HCT116 (cell line): ENCODE results near the gene WWP2. TPM values are rescaled to one million over a fixed set of nuclear protein-coding genes. Genes with fewer than 3 reads are reported as not detected.

Experiments used
- ATAC-seq: fragments of 200-7000 bp; cut with Tn5 transposase; 2 replicates; pipeline ENCODE4 v1.9.1; 2020; ENCODE audit warnings: mild to moderate bottlenecking, moderate library complexity
- BruUV-seq: library from RNA; stranded (reverse); fragments of 400-500 nt; replicated peaks from 2 replicates; lab custom pipeline; 2021; lab: Mats Ljungman, UMichigan
- CTCF ChIA-PET: fragments of 300-600 bp; sonication (Branson Sonifier 250); formaldehyde crosslinking; loops from one replicate; lab custom pipeline; 2021; ENCODE audit warnings: antibody characterized with exemption; lab: Charles Lee
- POLR2A ChIA-PET: fragments of 300-600, 350-600 bp; sonication (Branson Sonifier 250); formaldehyde crosslinking; loops from one replicate; lab custom pipeline; 2021; ENCODE audit warnings: antibody characterized with exemption; lab: Charles Lee
- RAD21 ChIA-PET, 2 experiments: fragments of 300-600 bp; sonication (Branson Sonifier 250); formaldehyde crosslinking; loops; one replicate each; lab custom pipeline; 2023; ENCODE audit warnings: low total read pairs in 2 of 2; ENCODE audit not compliant: uncharacterized antibody in 2 of 2, unreplicated experiment in 2 of 2, low non-redundant PET in 1 of 2; lab: Charles Lee
- DNase-seq: peaks from one replicate; pipeline ENCODE4 v3.0.0-alpha.2; 2010; ENCODE audit warnings: low read depth, low spot score
- H2AFZ ChIP-seq: fragments of 200-600 bp; shearing (Covaris generic), sonication (generic); 2 replicates; pipeline ENCODE4 v1.6.1; 2017; ENCODE audit warnings: low read depth, mixed run types, mixed read lengths, antibody characterized with exemption, low read length; ENCODE audit not compliant: poor library complexity, severe bottlenecking
- H3K27ac ChIP-seq: 2 replicates; pipeline ENCODE4 v1.5.1; 2012; ENCODE audit warnings: low read depth, low read length
- H3K27me3 ChIP-seq: fragments of 200-600 bp; sonication (generic); 2 replicates; pipeline ENCODE4 v1.6.1; 2016; ENCODE audit warnings: mixed run types, low read length, mixed read lengths; ENCODE audit not compliant: insufficient read depth
- H3K36me3 ChIP-seq, 2 experiments: fragments of 200-500 bp in 1 of 2; fragments of 200-600 bp in 1 of 2; sonication (Bioruptor generic) in 1 of 2; sonication (generic) in 1 of 2; 2 replicates each; pipeline versions ENCODE4 v1.5.1 to v1.6.1; 2014 to 2016; ENCODE audit warnings: low read length in 2 of 2, inconsistent platforms in 1 of 2, mixed read lengths in 1 of 2, mixed run types in 1 of 2; ENCODE audit not compliant: insufficient read depth in 2 of 2, control insufficient read depth in 1 of 2
- H3K4me1 ChIP-seq, 2 experiments: fragments of 200-600 bp in 1 of 2; sonication (generic) in 1 of 2; 2 replicates each; pipeline versions ENCODE4 v1.5.1 to v1.6.1; 2012 to 2017; ENCODE audit warnings: low read length in 2 of 2, inconsistent platforms in 1 of 2, mild to moderate bottlenecking in 1 of 2, mixed read lengths in 1 of 2, mixed run types in 1 of 2, moderate library complexity in 1 of 2; ENCODE audit not compliant: insufficient read depth in 2 of 2, control insufficient read depth in 1 of 2
- H3K4me2 ChIP-seq: fragments of 200-600 bp; sonication (generic); 2 replicates; pipeline ENCODE4 v1.6.1; 2017; ENCODE audit warnings: mixed run types, low read length, mixed read lengths
- H3K4me3 ChIP-seq, 2 experiments: fragments of 200-600 bp in 1 of 2; sonication (generic) in 1 of 2; replicated peaks in 1 of 2; 2 replicates each; pipeline ENCODE4 v1.5.1; 2011 to 2016; ENCODE audit warnings: low read length in 2 of 2, control low read depth in 1 of 2, low read depth in 1 of 2, mild to moderate bottlenecking in 1 of 2, mixed read lengths in 1 of 2, mixed run types in 1 of 2
- H3K79me2 ChIP-seq: fragments of 200-600 bp; sonication (generic); 2 replicates; pipeline ENCODE4 v1.6.1; 2017; ENCODE audit warnings: mild to moderate bottlenecking, mixed run types, low read length, moderate library complexity, mixed read lengths; ENCODE audit not compliant: insufficient read depth
- H3K9ac ChIP-seq: fragments of 200-600 bp; sonication (generic); 2 replicates; pipeline ENCODE4 v1.6.1; 2016; ENCODE audit warnings: low read length, mixed read lengths
- H3K9me2 ChIP-seq: fragments of 200-600 bp; sonication (generic), shearing (Covaris generic); 2 replicates; pipeline ENCODE4 v1.6.1; 2017; ENCODE audit warnings: mixed run types, mild to moderate bottlenecking, moderate library complexity; ENCODE audit not compliant: insufficient read depth
- H3K9me3 ChIP-seq, 2 experiments: fragments of 200-500 bp in 1 of 2; fragments of 200-600 bp in 1 of 2; sonication (Bioruptor generic) in 1 of 2; sonication (generic) in 1 of 2; 2 replicates each; pipeline ENCODE4 v1.6.1; 2014 to 2017; ENCODE audit warnings: low read length in 2 of 2, mixed read lengths in 2 of 2, inconsistent platforms in 1 of 2, low read depth in 1 of 2, mild to moderate bottlenecking in 1 of 2, mixed run types in 1 of 2, moderate library complexity in 1 of 2; ENCODE audit not compliant: control insufficient read depth in 1 of 2, insufficient read depth in 1 of 2
- H4K20me1 ChIP-seq: fragments of 200-600 bp; sonication (generic), shearing (Covaris generic); 2 replicates; pipeline ENCODE4 v1.6.1; 2017; ENCODE audit warnings: mixed run types, mild to moderate bottlenecking, moderate library complexity; ENCODE audit not compliant: insufficient read depth
- EZH2phosphoT487 ChIP-seq: fragments of 200-600 bp; IDR thresholded peaks from 2 replicates; pipeline ENCODE4 v1.6.1; 2018; ENCODE audit warnings: antibody characterized with exemption, borderline replicate concordance
- FOSL1 ChIP-seq: IDR thresholded peaks from 2 replicates; pipeline ENCODE4 v1.6.1; 2012; ENCODE audit warnings: low read depth
- YY1 ChIP-seq: IDR thresholded peaks from 2 replicates; pipeline ENCODE4 v1.6.1; 2011; ENCODE audit warnings: low read length, low read depth, moderate library complexity, mild to moderate bottlenecking; ENCODE audit not compliant: insufficient replicate concordance; ENCODE audit errors: extremely low read depth
- ZBTB33 ChIP-seq: IDR thresholded peaks from 2 replicates; pipeline ENCODE4 v1.6.1; 2011; ENCODE audit warnings: mild to moderate bottlenecking, low read length, moderate library complexity; ENCODE audit not compliant: insufficient replicate concordance; ENCODE audit errors: extremely low read depth
- intact Hi-C: fragments of 100-400 bp; cut with micrococcal nuclease; formaldehyde crosslinking; loops from 2 replicates; pipeline ENCODE4 v1.10.0; 2022
- total RNA-seq: library from RNA; stranded (reverse); gene quantifications from one replicate; pipeline ENCODE4 v1.2.1, GENCODE V29; 2021; ENCODE audit not compliant: unreplicated experiment

WWP2 gene
- total RNA-seq, 1 experiment from 2014 or later = 44.2 TPM

DNA sequence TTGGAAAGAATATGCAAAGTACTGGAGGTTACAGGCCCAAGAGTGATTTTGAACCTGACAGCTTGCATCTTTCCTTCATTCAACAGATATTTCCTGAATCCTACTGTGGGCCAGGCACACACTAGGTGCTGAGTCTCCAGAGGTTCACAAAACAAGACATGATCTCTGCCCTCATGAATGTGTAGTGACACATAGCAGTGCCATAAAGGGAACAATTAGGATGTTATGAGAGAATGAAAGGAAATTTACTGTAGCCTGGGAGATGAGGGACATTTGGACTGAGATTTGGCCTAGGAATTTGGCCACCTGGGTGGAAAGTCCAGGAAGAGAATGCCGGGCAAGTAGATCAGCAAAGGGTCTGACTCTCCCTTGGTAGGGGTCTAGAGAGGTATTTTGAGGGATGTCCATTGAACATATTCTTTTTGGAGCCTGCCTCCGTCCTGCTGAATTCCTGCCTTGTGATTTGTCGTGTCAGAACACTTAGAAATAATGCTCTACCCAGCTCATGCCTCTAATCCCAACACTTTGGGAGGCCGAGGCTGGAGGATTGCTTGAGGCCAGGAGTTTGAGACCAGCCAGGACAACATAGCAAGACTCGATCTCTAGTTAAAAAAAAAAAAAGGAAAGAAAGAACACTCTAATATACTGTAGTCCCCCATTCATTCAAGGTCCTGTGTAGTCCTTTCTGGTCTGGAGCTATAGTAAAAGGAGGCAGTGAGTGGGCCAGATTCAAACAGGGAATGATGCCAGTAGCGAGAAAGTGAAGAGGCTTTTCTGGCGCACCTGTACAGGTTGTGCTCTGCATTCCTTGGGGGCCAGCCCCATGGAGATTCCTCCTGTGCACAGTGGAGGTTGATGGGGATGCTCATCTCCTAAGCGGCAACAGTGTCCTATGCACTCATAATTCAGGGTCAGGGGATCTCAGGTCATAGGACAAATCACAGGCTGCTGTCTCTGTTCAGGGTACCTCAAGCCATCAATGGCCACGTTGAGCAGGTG is 98.4 kb downstream of the WWP2 start:
- Histone ChIP-seq H3K27me3 (no peaks in the 10 kb centered on the region), H3K27ac (no peak overlapping the region), H4K20me1 (no peaks in the 10 kb centered on the region), H3K4me3 (no peak overlapping the region), H3K9ac (no peak overlapping the region), H3K4me2 (no peak overlapping the region), H2AFZ (no peak overlapping the region), H3K79me2 (no peaks in the 10 kb centered on the region), H3K9me2 (no peaks in the 10 kb centered on the region), H3K9me3 (no peaks in the 10 kb centered on the region), H3K4me1 (peaks cover 0 to 9% of the 10 kb centered on the region in 2 experiments; a peak in 1 of 4 replicates), H3K36me3 (no peaks in the 10 kb centered on the region)
- intact Hi-C loops = no loop called here
- no peak for DNase-seq
- ChIA-PET RAD21 (no interaction called here), CTCF (no interaction called here), POLR2A (no interaction called here)
- ATAC-seq = no peak
- TF ChIP-seq FOSL1 (no peak), EZH2phosphoT487 (no peak), YY1 (no peak), ZBTB33 (no peak)
- BruUV-seq = no TSS peak
